ENCODE measurements around the gene PID1. TPM values are rescaled to one million over a fixed set of nuclear protein-coding genes. Genes with fewer than 3 reads are reported as not detected.

Gene PID1
- total and polyA plus RNA-seq, 5 donors from 2014 or later: 0.09 TPM; not detected in 4

GRCh38 chr2:229176136-229176535 is 95.0 kb downstream of the PID1 start:
- Mint-ChIP-seq H3K27me3 (peaks cover 5% of the 10 kb centered on the region), H3K27ac (no peak overlapping the region), H3K4me3 (no peak overlapping the region), H3K36me3 (no peaks in the 10 kb centered on the region), H3K9me3 (peaks cover 0 to 13% (median 4%) of the 10 kb centered on the region in 7 donors), H3K4me1 (no peaks in the 10 kb centered on the region)
- Histone ChIP-seq H3K27me3 (ENCODE audit: control insufficient read depth, insufficient read depth, low read length) (no peaks in the 10 kb centered on the region), H3K4me3 (ENCODE audit: low read depth, low read length) (no peak overlapping the region), H3K4me1 (ENCODE audit: control insufficient read depth, insufficient read depth, low read length, poor library complexity, severe bottlenecking) (no peaks in the 10 kb centered on the region), H3K36me3 (ENCODE audit: control insufficient read depth, insufficient read depth, low read length) (no peaks in the 10 kb centered on the region), H3K9me3 (ENCODE audit: control insufficient read depth in 2 of 2, low read length in 2 of 2) (peaks cover 0 to 2% of the 10 kb centered on the region in 2 experiments), H3K27ac (ENCODE audit: insufficient read depth, low read length, poor library complexity, severe bottlenecking) (no peak overlapping the region)
- no peak for ATAC-seq (ENCODE audit: low read depth in 2 of 2)
- DNase-seq: no peak

GRCh38 chr2:229175497-229175863 is 95.6 kb downstream of the PID1 start:
- H3K27ac Mint-ChIP-seq: no peak overlapping the region
- H3K4me1 Mint-ChIP-seq: no peaks in the 10 kb centered on the region
- ATAC-seq (ENCODE audit: low read depth in 2 of 2) (no peak), DNase-seq (no peak)
- Histone ChIP-seq H3K4me3 (ENCODE audit: low read depth, low read length) (no peak overlapping the region), H3K4me1 (ENCODE audit: control insufficient read depth, insufficient read depth, low read length, poor library complexity, severe bottlenecking) (no peaks in the 10 kb centered on the region), H3K36me3 (ENCODE audit: control insufficient read depth, insufficient read depth, low read length) (no peaks in the 10 kb centered on the region), H3K9me3 (ENCODE audit: control insufficient read depth in 2 of 2, low read length in 2 of 2) (peaks cover 0 to 2% of the 10 kb centered on the region in 2 experiments), H3K27ac (ENCODE audit: insufficient read depth, low read length, poor library complexity, severe bottlenecking) (no peak overlapping the region), H3K27me3 (ENCODE audit: control insufficient read depth, insufficient read depth, low read length) (no peaks in the 10 kb centered on the region)
- peaks cover 5% of the 10 kb centered on the region for H3K27me3 Mint-ChIP-seq
- no peak overlapping the region for H3K4me3 Mint-ChIP-seq
- peaks cover 0 to 11% (median 4%) of the 10 kb centered on the region in 7 donors for H3K9me3 Mint-ChIP-seq
- no peaks in the 10 kb centered on the region for H3K36me3 Mint-ChIP-seq

GRCh38 chr2:229174794-229175496 is 96.1 kb downstream of the PID1 start:
- Histone ChIP-seq H3K4me1 (ENCODE audit: control insufficient read depth, insufficient read depth, low read length, poor library complexity, severe bottlenecking) (no peaks in the 10 kb centered on the region), H3K27ac (ENCODE audit: insufficient read depth, low read length, poor library complexity, severe bottlenecking) (no peak overlapping the region), H3K4me3 (ENCODE audit: low read depth, low read length) (no peak overlapping the region), H3K36me3 (ENCODE audit: control insufficient read depth, insufficient read depth, low read length) (no peaks in the 10 kb centered on the region), H3K27me3 (ENCODE audit: control insufficient read depth, insufficient read depth, low read length) (no peaks in the 10 kb centered on the region), H3K9me3 (ENCODE audit: control insufficient read depth in 2 of 2, low read length in 2 of 2) (peaks cover 0 to 2% of the 10 kb centered on the region in 2 experiments)
- no peak for ATAC-seq (ENCODE audit: low read depth in 2 of 2)
- Mint-ChIP-seq H3K36me3 (no peaks in the 10 kb centered on the region), H3K27me3 (peaks cover 5% of the 10 kb centered on the region), H3K4me1 (no peaks in the 10 kb centered on the region), H3K27ac (no peak overlapping the region), H3K9me3 (peaks cover 0 to 12% (median 4%) of the 10 kb centered on the region in 7 donors), H3K4me3 (no peak overlapping the region)
- no peak for DNase-seq

GRCh38 chr2:229173825-229174359 is 97.2 kb downstream of the PID1 start:
- Mint-ChIP-seq H3K4me3 (no peak overlapping the region), H3K27ac (no peak overlapping the region), H3K36me3 (no peaks in the 10 kb centered on the region), H3K9me3 (peaks cover 0 to 12% (median 4%) of the 10 kb centered on the region in 7 donors), H3K4me1 (no peaks in the 10 kb centered on the region), H3K27me3 (peaks cover 5% of the 10 kb centered on the region)
- no peak for ATAC-seq (ENCODE audit: low read depth in 2 of 2)
- Histone ChIP-seq H3K27ac (ENCODE audit: insufficient read depth, low read length, poor library complexity, severe bottlenecking) (no peak overlapping the region), H3K36me3 (ENCODE audit: control insufficient read depth, insufficient read depth, low read length) (no peaks in the 10 kb centered on the region), H3K4me1 (ENCODE audit: control insufficient read depth, insufficient read depth, low read length, poor library complexity, severe bottlenecking) (no peaks in the 10 kb centered on the region), H3K27me3 (ENCODE audit: control insufficient read depth, insufficient read depth, low read length) (no peaks in the 10 kb centered on the region), H3K4me3 (ENCODE audit: low read depth, low read length) (no peak overlapping the region), H3K9me3 (ENCODE audit: control insufficient read depth in 2 of 2, low read length in 2 of 2) (no peaks in the 10 kb centered on the region)
- DNase-seq: no peak

GRCh38 chr2:229170916-229171315 is 100.2 kb downstream of the PID1 start:
- Histone ChIP-seq H3K27ac (ENCODE audit: insufficient read depth, low read length, poor library complexity, severe bottlenecking) (no peak overlapping the region), H3K36me3 (ENCODE audit: control insufficient read depth, insufficient read depth, low read length) (no peaks in the 10 kb centered on the region), H3K4me3 (ENCODE audit: low read depth, low read length) (no peak overlapping the region), H3K9me3 (ENCODE audit: control insufficient read depth in 2 of 2, low read length in 2 of 2) (no peaks in the 10 kb centered on the region), H3K4me1 (ENCODE audit: control insufficient read depth, insufficient read depth, low read length, poor library complexity, severe bottlenecking) (no peaks in the 10 kb centered on the region), H3K27me3 (ENCODE audit: control insufficient read depth, insufficient read depth, low read length) (no peaks in the 10 kb centered on the region)
- no peaks in the 10 kb centered on the region for H3K4me1 Mint-ChIP-seq
- DNase-seq (no peak), ATAC-seq (ENCODE audit: low read depth in 2 of 2) (no peak)
- no peak overlapping the region for H3K27ac Mint-ChIP-seq
- no peak overlapping the region for H3K4me3 Mint-ChIP-seq
- peaks cover 4% of the 10 kb centered on the region for H3K27me3 Mint-ChIP-seq
- H3K36me3 Mint-ChIP-seq: no peaks in the 10 kb centered on the region
- H3K9me3 Mint-ChIP-seq: peaks cover 0 to 9% (median 2%) of the 10 kb centered on the region in 7 donors

GRCh38 chr2:229170171-229170570 is 100.9 kb downstream of the PID1 start:
- Histone ChIP-seq H3K36me3 (ENCODE audit: control insufficient read depth, insufficient read depth, low read length) (no peaks in the 10 kb centered on the region), H3K4me3 (ENCODE audit: low read depth, low read length) (no peak overlapping the region), H3K27ac (ENCODE audit: insufficient read depth, low read length, poor library complexity, severe bottlenecking) (no peak overlapping the region), H3K27me3 (ENCODE audit: control insufficient read depth, insufficient read depth, low read length) (no peaks in the 10 kb centered on the region), H3K9me3 (ENCODE audit: control insufficient read depth in 2 of 2, low read length in 2 of 2) (no peaks in the 10 kb centered on the region), H3K4me1 (ENCODE audit: control insufficient read depth, insufficient read depth, low read length, poor library complexity, severe bottlenecking) (no peaks in the 10 kb centered on the region)
- ATAC-seq (ENCODE audit: low read depth in 2 of 2): no peak
- DNase-seq: no peak
- Mint-ChIP-seq H3K27ac (no peak overlapping the region), H3K36me3 (no peaks in the 10 kb centered on the region), H3K4me1 (no peaks in the 10 kb centered on the region), H3K9me3 (peaks cover 0 to 9% (median 2%) of the 10 kb centered on the region in 7 donors), H3K27me3 (no peaks in the 10 kb centered on the region), H3K4me3 (no peak overlapping the region)

GRCh38 chr2:229169751-229170150 is 101.3 kb downstream of the PID1 start:
- DNase-seq (no peak), ATAC-seq (ENCODE audit: low read depth in 2 of 2) (no peak)
- Mint-ChIP-seq H3K4me1 (no peaks in the 10 kb centered on the region), H3K27me3 (no peaks in the 10 kb centered on the region), H3K9me3 (peaks cover 0 to 8% (median 2%) of the 10 kb centered on the region in 7 donors), H3K27ac (no peak overlapping the region), H3K4me3 (no peak overlapping the region), H3K36me3 (no peaks in the 10 kb centered on the region)
- H3K27me3 ChIP-seq (ENCODE audit: control insufficient read depth, insufficient read depth, low read length): no peaks in the 10 kb centered on the region
- no peaks in the 10 kb centered on the region for H3K36me3 ChIP-seq (ENCODE audit: control insufficient read depth, insufficient read depth, low read length)
- H3K4me3 ChIP-seq (ENCODE audit: low read depth, low read length): no peak overlapping the region
- no peaks in the 10 kb centered on the region for H3K4me1 ChIP-seq (ENCODE audit: control insufficient read depth, insufficient read depth, low read length, poor library complexity, severe bottlenecking)
- H3K9me3 ChIP-seq (ENCODE audit: control insufficient read depth in 2 of 2, low read length in 2 of 2): no peaks in the 10 kb centered on the region
- no peak overlapping the region for H3K27ac ChIP-seq (ENCODE audit: insufficient read depth, low read length, poor library complexity, severe bottlenecking)
